Stimulated activated CD4-positive, alpha-beta T cell treated with anti-CD3 and anti-CD28 coated beads, Interleukin-12 subunit alpha, Interleukin-12 subunit beta, amount 100 ng/mL, for 48 hours (primary cell): Measurements from ENCODE around the gene CTXN1.
"Not testable (repeated sequence)": the region's sequence is repeated elsewhere in the genome, so short reads cannot be mapped to it uniquely, and the experiment has no call there.

Source experiments
- DNase-seq, 3 donors: peaks; one replicate each; pipeline ENCODE4 v3.0.0-alpha.2; 2020; ENCODE audit warnings: low read depth in 2 of 3, low spot score in 1 of 3

The CTXN1 gene

GRCh38 chr19:7947939-7948338, 22.0 kb upstream of the CTXN1 start:
- no peak for DNase-seq

GRCh38 chr19:7944177-7944761, 18.3 kb upstream of the CTXN1 start:
- peak; percentile 78 to 90 (median 80) for DNase-seq

GRCh38 chr19:7943444-7944176, 17.7 kb upstream of the CTXN1 start, which contains the start of gene TIMM44:
TSS of gene TIMM44 (minus strand) at chr19:7943666. CDS start at chr19:7943651, 15 bp downstream.
- peak; percentile 98 to 99 (median 98) for DNase-seq

GRCh38 chr19:7942981-7943443, 17.1 kb upstream of the CTXN1 start:
- no peak for DNase-seq

GRCh38 chr19:7941895-7942596, 16.1 kb upstream of the CTXN1 start:
- no peak for DNase-seq

- DNase-seq, result no peak
Measured at GRCh38 chr19:7940841-7941240, 14.9 kb upstream of the CTXN1 start.

GRCh38 chr19:7934766-7935165, 8.8 kb upstream of the CTXN1 start:
- no peak for DNase-seq

- DNase-seq, result no peak
Measured at GRCh38 chr19:7933828-7934725, 8.1 kb upstream of the CTXN1 start.

GRCh38 chr19:7933411-7933810, 7.5 kb upstream of the CTXN1 start:
- DNase-seq, result no peak

GRCh38 chr19:7932930-7933300, 7.0 kb upstream of the CTXN1 start:
- no peak for DNase-seq

- DNase-seq, result no peak
Measured at GRCh38 chr19:7932276-7932929, 6.5 kb upstream of the CTXN1 start.

GRCh38 chr19:7931221-7932061, 5.5 kb upstream of the CTXN1 start:
- no peak for DNase-seq

- DNase-seq, result no peak
Measured at GRCh38 chr19:7930765-7931164, 4.8 kb upstream of the CTXN1 start.

GRCh38 chr19:7930030-7930429, 4.1 kb upstream of the CTXN1 start:
- not testable (repeated sequence) for DNase-seq

GRCh38 chr19:7928741-7929701, 3.1 kb upstream of the CTXN1 start:
- peak; percentile 46 to 59 (median 52) for DNase-seq

GRCh38 chr19:7928334-7928706, 2.4 kb upstream of the CTXN1 start:
- no peak for DNase-seq

- DNase-seq, result no peak
Measured at GRCh38 chr19:7927605-7928333, 1.8 kb upstream of the CTXN1 start.
